Activated T-helper 9 cell treated with anti-CD3 and anti-CD28 coated beads, Interleukin-2, amount 50 U/mL, for 16 hours (primary cell): ENCODE measurements around the gene CRMP1.
"Not testable (repeated sequence)": the region's sequence is repeated elsewhere in the genome, so short reads cannot be mapped to it uniquely, and the experiment has no call there.

Source experiments
- DNase-seq: peaks from one replicate; pipeline ENCODE4 v3.0.0-alpha.2; 2020; ENCODE audit warnings: low read depth

CRMP1 gene

DNA sequence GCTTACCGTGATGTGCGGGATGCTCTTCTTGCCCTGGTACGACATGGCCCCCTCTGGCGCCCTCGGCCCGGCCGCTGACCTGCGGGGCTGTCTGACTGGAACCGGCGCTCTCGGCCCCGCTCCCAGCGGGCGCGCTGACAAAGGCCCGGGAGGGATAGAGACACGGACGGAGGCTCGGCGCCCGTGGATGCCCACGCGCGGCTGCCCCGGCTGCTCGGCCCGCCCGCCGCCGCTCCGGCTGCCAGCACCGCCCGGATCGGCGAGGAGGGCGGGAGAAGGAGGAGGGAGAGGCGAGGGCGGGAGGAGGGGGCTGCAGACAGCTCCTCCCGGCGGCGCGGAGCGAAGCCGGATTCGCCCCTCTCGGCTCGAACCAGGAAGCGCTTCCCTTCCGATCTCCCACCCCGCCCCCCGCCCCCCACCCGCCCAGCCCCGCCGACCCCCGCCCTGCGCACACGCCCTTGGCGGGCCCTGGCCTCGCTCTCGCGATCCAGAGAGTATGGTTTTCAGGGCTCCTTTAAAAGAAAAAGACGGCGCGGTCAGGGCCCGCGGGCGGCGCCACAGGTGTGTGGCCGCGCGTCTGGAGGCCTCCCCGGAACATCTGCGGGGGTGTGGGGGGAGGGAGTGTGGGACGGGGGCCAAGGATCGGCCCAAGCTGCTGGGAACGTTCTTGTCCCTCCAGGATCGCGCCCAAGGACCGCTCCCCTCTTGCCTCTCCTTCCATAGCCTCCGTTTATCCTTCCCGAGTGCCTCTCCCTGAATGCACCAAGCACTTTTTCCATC, 4.5 kb downstream of the CRMP1 start:
- DNase-seq = no peak

DNA sequence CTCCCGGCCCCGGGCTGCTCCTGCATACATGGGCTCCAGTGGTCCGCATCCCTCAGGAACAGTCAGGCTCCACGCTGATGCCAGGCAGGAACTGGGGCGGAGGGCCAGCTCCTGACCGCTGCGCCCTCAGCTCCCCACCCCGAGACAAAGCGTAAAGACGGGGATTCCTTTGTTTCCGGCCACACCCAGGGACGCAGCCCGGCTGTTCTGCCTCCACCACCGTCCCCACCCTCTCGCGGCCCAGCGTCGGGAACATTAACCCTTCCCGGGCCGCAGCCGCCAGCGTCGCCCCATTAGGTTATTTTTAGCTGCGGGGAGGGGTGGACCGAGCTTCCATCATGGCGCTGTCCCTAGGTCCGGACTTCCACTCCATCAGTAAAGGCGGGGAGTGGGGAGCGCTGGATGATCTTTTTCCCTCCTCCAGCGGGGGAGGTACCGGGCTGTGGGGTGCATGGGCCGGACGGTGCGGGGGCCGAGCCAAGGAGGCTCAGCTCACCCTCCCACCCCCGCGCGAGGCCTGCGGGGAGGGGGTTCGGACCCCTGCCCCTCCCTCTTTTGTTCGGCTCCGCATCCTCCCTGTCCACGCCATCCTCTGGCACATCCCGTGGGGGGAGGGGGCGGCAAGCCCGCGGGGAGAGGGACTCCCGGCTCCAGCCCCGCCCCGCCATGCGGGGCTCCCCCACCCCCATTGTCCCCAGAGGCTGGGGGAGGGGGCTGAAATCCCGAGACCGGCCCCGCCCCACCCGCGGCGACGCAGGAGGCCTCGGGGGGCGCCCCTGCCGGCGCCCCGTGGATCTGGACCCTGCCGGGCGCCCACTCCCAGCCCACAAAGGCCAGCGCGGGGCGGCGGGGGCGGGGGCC, 5.3 kb downstream of the CRMP1 start:
- DNase-seq = no peak

DNA sequence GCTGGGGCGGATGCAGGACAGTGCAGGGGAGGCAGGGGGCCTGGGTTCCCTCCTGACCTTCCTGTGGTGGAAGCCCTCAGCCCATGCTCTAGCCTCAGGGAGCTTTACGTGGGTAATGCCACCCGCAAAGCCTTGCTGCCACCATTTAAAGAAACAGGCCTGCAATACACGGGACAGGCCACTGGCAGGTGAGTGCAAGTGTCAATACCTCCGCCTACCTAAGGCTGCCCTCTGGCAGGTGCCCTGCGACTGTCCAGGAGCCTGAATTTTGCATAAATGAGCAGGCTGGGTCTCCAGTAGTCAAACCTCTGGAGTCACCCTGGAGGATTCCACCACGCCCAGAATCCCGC, 5.9 kb downstream of the CRMP1 start:
- no peak for DNase-seq

DNA sequence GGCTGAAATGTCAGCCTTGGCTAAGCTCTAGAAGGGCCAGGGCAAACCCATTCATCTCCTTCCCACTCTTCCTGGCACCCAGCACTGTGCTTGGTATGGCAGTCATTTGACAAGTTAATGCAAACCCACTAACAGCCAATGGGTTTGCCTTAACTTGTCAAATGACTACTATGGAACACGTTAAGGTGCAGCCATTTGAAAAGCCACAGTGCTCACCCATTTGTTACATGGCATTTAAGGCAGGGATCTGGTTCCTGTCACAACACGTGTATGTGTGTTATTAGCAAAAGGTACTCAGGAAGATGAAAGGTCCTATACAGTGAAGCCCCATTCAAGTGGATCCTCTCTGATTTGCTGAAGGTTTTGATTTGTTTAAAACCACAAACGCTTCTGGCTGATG, 7.2 kb downstream of the CRMP1 start:
- no peak for DNase-seq

DNA sequence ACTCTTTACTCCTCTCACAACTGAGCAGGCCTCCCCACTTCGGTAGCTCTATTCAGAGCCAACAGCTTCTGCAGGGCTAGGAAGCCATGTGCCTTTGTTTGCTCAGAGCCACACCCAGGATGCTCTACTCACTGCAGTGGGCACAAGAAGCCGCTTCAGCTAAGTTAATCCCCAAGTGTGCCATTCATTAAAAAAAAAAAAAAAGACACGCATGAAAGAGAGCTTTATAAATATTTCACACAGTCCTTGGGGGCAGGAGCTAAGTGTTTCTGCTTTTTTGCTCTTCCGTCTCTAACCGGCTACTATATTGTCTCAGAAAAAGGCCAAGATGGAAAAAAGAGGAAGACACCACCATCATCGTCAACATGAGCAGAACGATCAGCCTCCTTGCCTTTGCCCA, 8.1 kb downstream of the CRMP1 start:
- DNase-seq = no peak

DNA sequence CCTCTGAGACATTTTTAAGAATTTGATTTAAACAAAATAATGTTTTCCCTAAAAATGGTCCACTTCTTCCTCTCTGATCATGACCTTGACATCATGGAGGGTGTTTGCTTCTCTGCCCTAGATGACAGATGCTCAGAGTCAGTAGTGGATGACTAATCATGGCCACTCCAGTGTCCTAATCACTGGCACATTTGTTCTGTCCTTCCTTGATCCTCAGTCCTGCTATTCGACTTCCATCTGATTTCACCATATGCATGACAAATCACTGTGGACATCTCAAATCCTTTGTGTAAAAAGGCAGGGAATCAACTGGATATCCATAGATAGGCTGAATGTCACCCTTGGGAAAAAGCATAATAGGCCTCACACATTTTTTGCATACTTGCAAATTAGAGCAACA, 9.0 kb downstream of the CRMP1 start:
- DNase-seq = no peak

DNA sequence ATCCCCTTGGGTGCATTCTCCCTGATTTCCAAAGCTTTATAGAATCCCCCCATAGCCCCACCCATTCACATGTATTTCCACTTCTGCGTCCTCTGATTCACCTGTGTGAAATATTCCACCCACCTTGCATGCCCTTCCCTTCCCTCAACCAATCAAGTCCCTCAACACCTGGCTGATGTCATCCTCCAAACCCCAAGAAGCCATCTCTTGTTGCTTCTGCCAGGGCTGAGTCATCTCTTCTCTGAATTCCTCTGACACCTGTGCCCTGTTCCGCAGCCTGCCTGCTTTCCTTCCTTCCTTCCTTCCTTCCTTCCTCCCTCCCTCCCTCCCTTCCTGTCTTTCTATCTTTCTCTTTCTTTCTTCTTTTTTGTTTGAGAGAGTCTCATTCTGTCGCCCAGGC, 9.9 kb downstream of the CRMP1 start:
- no peak for DNase-seq

DNA sequence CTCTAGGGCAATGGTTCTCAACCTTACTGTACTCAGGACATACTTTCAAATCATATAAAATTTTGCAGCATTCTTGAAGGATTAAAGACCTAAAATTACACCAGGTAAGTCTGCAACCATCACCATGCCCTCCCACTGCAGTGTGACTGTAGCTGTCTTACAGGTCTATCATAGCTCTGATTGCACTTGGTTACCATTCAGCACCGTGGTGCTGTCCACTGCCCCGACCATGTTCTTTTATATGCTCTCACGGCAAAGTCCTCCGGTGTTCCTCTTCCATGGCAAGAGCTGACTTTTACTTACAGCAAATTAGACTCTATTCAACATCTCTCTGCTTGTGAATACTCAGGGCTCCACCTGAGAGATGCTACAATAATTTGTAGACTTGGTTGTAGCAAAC, 11.5 kb downstream of the CRMP1 start:
- DNase-seq = no peak

DNA sequence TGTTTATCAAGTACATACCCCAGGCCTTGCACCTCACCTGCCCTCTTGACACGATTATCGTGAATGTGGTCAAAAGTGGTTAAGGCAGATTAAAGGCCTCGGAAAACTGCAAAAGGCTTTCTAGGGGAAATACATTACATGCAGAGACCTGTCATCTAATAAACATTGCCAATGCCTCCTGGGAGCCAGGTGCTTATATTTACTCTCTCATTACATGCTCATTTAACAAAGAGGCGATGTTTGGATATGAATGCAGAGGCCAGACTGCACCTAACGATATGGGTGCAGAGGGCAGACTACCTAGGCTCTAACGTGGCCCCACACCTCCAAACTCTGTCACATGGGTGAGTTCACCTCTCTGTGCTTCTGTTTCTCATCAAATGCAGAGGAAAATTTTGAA, 14.5 kb downstream of the CRMP1 start:
- DNase-seq = no peak

DNA sequence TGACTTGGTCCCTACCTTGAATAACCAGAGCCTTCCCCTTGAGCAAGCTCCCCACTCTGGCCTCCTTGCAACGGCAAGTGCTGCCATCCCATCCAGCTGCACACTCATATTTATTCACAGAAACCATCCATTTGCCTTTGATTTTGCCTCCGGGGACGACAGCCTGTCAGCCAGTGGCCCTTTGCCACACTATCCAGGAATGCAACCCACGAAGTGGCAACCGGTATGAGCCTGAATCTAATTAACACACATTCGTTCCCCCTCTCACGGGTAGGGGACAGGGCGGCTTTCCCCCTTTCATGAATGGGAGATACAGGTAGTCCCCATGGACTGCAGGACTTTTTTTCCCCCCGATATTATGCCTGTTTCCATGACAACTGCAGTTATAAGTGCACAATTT, 15.5 kb downstream of the CRMP1 start:
- no peak for DNase-seq

DNA sequence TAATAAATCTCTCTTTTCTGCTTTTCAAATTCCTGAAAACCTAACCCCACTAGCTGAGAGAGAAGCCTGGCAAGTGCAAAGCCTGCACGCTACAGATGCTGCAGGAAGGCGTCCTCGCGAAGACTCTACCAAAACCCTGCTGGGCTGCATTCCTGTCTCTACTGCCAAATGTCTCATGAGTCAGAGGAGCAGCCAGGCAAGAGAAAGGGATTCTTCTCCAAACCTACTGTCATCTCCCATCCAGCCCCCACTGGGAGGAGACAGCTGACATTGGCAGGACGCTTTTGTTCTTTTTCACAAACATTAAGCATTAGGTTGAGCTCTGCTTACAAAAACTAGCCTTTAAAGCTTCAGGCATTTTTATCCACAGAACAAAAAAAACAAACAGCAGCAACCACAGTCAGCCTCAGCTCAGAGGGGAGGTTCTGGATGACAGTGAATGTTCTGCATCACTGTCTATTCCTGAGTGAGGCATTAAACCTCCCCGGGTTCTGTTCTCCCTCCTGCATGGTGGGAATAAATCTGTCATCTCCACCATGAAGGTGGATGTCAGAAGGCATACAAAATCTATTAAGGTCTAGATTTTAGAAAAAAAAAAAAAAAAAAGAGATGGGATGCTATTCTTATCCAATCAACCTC, 18.0 kb downstream of the CRMP1 start:
- DNase-seq = no peak

DNA sequence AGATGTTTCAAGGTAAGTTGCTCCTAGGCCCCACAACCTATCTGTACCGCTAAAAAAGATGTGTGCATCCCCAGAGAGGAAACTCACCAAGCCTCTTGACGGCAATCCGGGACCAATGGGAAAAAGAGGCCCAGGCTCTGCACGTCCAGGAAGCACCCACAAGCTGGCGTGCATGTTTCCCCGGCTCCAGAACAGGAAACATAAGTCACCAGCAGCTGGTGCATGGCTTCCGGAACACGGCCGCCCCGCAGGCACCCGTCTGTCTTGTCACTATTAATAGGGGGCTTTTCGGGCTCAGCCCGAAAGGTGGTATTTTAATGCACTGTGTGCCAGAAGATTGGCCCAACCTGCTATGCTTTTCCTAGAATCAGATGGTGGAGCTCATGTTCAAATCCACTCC, 22.2 kb downstream of the CRMP1 start:
- DNase-seq = no peak

DNA sequence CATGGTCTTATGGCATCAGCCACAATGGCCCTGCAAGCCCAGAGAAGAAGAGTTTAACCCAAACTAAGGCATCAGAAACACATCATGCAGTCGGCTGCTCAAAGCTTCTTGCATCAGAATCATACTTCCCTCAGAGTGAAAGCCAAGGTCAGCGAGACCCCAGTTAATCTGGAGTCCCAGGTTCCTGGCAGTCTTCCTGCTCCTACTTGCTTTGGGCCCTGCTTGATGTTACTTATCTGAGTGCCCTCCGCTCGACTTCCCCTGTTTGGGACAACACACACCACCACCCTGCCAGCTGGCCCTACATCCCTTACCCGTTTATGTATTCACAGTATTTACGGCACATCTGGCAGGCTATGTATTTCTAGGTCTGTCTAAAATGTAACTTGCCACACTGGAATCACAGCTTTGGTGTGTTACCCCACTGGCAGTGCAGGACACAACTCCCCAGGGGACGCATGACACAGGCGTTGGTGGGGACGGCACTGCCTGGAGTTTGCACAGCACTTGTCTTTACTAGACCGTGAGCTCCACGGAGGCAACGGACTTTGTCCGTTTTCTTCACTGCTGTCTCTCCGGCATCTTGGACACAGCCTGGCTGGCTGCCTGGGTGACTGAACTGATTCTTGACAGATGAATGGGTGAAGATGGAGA, 22.8 kb downstream of the CRMP1 start:
- DNase-seq = no peak

DNA sequence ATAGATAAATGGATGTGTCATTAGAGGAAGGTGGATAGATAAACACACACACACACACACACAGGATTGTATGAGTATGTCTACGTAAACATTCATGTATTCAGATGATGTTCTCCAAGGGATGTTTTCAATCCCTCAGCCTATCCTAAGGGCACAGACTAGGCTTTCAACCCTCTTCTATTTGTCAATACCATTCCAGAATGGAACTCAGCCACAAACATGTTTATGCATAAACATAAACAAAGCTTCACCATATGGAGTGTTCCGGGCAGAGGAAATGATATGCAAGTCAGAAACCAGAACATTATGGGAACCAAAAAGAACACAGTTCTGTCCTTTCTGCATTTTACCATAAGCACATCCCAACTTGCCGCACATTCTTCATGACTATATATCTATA, 25.0 kb downstream of the CRMP1 start:
- DNase-seq = no peak

DNA sequence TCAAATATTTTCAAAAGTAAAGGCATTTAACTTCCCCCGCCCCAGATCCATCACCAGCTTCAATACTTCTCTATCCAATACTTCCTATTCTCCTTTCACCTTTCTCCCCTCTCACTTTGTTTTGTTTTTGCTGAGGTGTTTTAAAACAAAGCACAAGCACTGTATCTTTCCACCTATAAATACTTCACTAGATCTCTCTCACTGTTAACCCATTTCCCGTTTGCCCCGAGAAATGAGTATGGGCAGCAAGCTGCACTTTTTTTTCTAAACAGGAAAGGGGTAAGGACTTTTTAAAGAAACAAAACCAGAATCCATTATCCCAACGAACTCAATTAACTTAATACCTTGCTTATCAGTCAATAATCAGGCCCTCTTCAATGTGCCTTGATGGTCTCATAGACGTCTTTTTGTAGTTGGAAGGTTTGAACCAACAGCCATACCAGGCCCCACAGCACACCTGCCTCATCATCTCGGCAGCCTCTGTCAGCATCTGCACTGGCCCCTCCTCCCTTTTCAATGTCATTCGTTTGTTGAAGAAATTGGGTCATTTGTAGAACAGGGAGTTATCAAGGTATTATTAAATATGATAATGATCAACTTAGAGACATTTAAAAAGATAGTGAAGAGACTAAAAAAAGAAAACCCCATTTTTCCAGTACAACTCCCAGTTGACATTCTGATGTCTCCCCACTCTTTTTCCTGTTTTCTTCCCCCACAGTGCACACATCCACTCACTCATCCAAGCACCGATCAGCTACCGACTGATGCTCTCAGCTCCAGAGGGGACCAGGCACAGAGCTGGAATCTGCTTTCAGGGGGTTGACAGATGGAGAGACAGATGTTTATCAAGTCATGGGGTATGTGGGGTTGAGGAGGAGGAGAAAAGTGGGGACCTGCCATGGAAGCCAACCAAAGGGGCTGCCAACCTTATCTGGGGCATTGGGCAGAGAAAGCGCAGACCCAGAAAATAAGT, 25.8 kb downstream of the CRMP1 start:
- DNase-seq = no peak

DNA sequence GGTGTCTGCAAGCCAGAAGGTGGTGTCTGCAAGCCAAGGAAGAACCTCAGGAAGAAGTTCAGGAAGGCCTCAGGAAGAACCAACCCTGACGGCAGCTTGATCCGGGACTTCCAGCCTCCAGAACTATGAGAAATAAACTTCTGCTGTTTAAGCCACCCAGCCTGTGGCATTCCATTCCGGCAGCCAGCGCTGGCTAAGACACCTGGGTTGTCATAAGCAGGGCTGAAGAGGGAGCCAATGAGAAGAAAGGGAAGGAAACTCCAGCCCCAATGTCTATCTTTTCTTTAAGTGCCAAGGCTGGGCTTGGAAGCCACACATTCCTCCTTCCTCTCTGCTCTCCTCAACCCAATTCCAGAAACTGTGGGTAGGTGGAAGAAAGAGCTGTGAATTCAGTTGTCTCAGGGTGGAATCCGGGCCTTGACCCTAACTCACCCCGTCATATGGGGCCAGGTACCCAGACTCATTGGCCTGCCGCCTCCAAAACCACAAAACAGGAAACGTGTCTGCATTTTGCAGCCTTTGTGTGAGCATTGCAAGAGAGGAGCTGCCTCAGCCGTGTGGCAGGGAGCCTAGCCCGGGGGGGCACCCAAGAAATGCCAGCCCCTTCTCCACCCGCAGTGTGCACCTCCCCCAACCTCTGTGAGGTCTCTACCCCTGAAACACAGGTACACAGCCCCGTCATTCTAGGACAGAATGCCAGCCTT, 26.8 kb downstream of the CRMP1 start:
- DNase-seq = no peak

DNA sequence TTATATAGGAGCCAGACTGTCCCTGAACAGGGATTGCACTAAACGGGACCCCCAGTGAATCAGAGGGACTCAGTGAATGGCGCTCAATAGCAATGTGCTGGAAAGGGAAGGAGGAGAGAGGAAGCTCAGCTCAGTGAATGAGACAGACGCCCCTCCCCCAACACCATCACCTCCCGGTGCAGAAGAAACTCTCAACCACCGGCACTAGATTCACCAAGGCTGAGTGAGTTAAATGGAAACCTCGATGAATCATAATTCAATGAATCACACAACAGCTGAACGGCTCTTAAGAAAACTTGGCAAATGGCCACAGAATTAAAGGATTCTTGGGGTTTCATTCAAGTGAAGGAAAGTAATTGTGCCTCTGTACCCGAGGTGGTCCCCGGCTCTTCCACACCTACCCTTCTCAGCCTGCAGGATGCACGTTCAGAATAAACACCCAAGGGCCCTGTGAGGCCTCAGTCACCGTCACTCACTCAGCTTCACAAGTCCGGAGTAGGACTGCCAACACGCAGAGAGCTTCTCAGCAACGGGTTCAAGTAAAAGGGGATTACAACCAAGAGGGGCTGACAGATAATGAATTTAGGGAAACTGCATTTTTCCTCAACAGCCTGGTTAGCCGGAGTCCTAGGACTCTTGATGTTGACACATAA, 29.3 kb downstream of the CRMP1 start:
- DNase-seq = no peak

DNA sequence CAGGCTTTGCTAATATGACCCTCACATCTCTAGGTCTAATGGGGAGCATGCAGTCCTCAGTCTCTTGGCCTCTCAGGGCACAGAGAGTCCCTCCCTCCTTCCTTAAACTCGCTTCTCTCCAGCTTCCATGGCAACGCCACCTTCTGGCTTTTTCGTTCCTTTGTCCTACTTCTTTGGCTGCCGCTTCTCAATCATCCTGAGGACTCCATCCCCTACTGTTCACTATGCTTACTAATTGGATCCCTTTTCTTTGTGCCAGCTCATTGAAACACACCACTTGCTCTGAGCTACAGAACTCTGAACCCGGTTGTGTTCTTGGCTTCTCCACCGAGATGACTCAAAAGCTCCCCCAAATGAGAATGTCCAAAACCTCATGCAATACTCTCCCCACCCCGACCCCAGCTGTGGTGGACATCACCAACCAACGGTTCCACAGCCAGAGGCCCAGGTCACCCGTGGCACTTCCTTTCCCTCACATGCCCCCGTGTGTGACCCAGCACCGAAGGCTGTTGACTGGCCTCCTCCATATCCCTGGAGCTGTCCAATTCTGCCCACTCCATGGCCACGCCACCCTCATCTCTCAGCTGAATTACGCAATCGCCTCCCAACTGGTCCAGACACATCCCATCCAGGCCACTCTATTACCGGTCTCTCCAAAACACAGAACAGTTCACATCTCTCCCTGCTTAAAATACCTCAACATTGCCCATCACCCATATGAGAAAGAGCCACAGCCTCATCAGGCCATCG, 34.7 kb downstream of the CRMP1 start:
- no peak for DNase-seq

DNA sequence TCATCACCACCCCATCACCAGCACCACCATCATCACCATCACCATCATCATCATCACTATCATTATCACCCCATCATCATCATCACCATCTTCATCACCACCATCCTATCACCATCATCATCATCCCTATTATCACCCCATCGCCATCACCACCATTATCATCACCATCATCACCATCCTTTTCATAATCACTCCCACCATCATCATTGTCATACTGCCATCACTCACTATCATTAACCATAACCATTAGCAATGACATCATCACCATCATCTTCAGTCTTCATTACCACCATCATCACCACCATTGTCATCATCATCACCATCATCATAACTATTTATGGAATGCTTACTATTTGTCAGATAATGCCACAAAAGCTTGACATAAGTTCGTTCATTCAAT, 35.7 kb downstream of the CRMP1 start:
- DNase-seq = no peak

DNA sequence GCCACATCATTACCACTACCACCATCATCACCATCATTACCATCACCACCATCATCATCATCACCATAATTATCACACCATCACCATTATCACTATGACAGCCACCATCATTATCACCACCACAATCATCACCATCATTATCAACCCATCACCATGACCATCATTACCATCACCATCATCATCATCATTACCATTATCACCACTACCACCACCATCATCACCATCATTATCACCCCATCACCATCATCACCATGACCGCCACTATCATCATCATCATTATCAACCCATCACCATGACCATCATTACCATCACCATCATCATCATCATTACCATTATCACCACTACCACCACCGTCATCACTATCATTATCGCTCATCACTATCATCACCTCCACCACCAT, 36.5 kb downstream of the CRMP1 start:
- DNase-seq = not testable (repeated sequence)
